Endothelial cell of umbilical vein (primary cell): Measurements from ENCODE around the gene PTDSS2. TPM values are rescaled to one million over a fixed set of nuclear protein-coding genes. Genes with fewer than 3 reads are reported as not detected.

Source experiments
- BruUV-seq: library from RNA; stranded (reverse); fragments of 400-500 nt; replicated peaks from 2 replicates; lab custom pipeline; 2021; lab: Mats Ljungman, UMichigan
- CTCF ChIA-PET: fragments of 300-600, 350-600 bp; sonication (Branson Sonifier 250); formaldehyde crosslinking; loops from one replicate; lab custom pipeline; 2021; ENCODE audit warnings: antibody characterized with exemption, inconsistent platforms; lab: Charles Lee
- POLR2A ChIA-PET: fragments of 300-600, 350-600 bp; sonication (Branson Sonifier 250); formaldehyde crosslinking; loops from one replicate; lab custom pipeline; 2021; ENCODE audit warnings: antibody characterized with exemption, inconsistent platforms; lab: Charles Lee
- DNase-seq: peaks from one replicate; pipeline ENCODE4 v3.0.0-alpha.2; 2011; ENCODE audit warnings: low read depth, low spot score
- FAIRE-seq: peaks from 2 replicates; lab custom pipeline; 2011; peaks lifted over from hg19 to GRCh38; lab: Jason Lieb, UNC
- H2AFZ ChIP-seq: 2 replicates; pipeline ENCODE4 v1.6.0; 2012; ENCODE audit warnings: low read depth, low read length, control low read depth, inconsistent platforms
- H3K27ac ChIP-seq: 2 replicates; pipeline ENCODE4 v1.5.1; 2011; ENCODE audit warnings: low read depth, mild to moderate bottlenecking, control low read depth, low read length, moderate library complexity; ENCODE audit not compliant: insufficient read depth
- H3K27me3 ChIP-seq, 2 experiments: 2 replicates each; pipeline versions ENCODE4 v1.6.0 to v1.6.1; 2011; ENCODE audit warnings: low read length in 2 of 2, mixed read lengths in 1 of 2; ENCODE audit not compliant: control insufficient read depth in 2 of 2, insufficient read depth in 2 of 2
- H3K36me3 ChIP-seq, 2 experiments: 2 replicates in 1 of 2; 3 replicates in 1 of 2; pipeline ENCODE4 v1.5.1; 2011; ENCODE audit warnings: low read length in 2 of 2, mild to moderate bottlenecking in 1 of 2, moderate library complexity in 1 of 2; ENCODE audit not compliant: control insufficient read depth in 2 of 2, insufficient read depth in 2 of 2; ENCODE audit errors: extremely low read depth in 1 of 2
- H3K4me1 ChIP-seq: 3 replicates; pipeline ENCODE4 v1.5.1; 2011; ENCODE audit warnings: mild to moderate bottlenecking, low read length; ENCODE audit not compliant: control insufficient read depth, insufficient read depth; ENCODE audit errors: extremely low read depth
- H3K4me2 ChIP-seq: 2 replicates; pipeline ENCODE4 v1.6.1; 2011; ENCODE audit warnings: low read length, control low read depth, mixed read lengths; ENCODE audit not compliant: insufficient read depth
- H3K4me3 ChIP-seq, 3 experiments: fragments of 200-600 bp in 1 of 3; sonication (generic), shearing (Covaris generic) in 1 of 3; replicated peaks in 1 of 3; 2 replicates each; pipeline ENCODE4 v1.5.1; 2011 to 2016; ENCODE audit warnings: control low read depth in 3 of 3, low read length in 3 of 3, mild to moderate bottlenecking in 2 of 3, inconsistent platforms in 1 of 3, low read depth in 1 of 3, moderate library complexity in 1 of 3; ENCODE audit not compliant: insufficient read depth in 1 of 3
- H3K79me2 ChIP-seq: 2 replicates; pipeline ENCODE4 v1.6.0; 2012; ENCODE audit warnings: low read length, inconsistent platforms; ENCODE audit not compliant: control insufficient read depth, insufficient read depth
- H3K9ac ChIP-seq: replicated peaks from 2 replicates; pipeline ENCODE3; 2011; ENCODE audit warnings: low read length, control low read depth; ENCODE audit not compliant: insufficient read depth; ENCODE audit errors: extremely low read depth
- H3K9me1 ChIP-seq: replicated peaks from 3 replicates; pipeline ENCODE4 v1.6.0; 2011; ENCODE audit warnings: mild to moderate bottlenecking, low read length; ENCODE audit not compliant: control insufficient read depth, insufficient read depth; ENCODE audit errors: extremely low read depth
- H3K9me3 ChIP-seq: replicated peaks from 2 replicates; pipeline ENCODE4 v1.5.1; 2012; ENCODE audit warnings: low read length, inconsistent platforms; ENCODE audit not compliant: control insufficient read depth, insufficient read depth
- H4K20me1 ChIP-seq: replicated peaks from 2 replicates; pipeline ENCODE3; 2011; ENCODE audit warnings: mild to moderate bottlenecking, low read length; ENCODE audit not compliant: control insufficient read depth, insufficient read depth; ENCODE audit errors: extremely low read depth
- EZH2 ChIP-seq: IDR thresholded peaks from 2 replicates; pipeline ENCODE4 v1.6.1; 2012; ENCODE audit warnings: borderline replicate concordance, low read depth, mild to moderate bottlenecking, moderate library complexity, low read length, inconsistent platforms; ENCODE audit not compliant: severe bottlenecking
- GATA2 ChIP-seq: IDR thresholded peaks from 2 replicates; pipeline ENCODE4 v1.7.0; 2011; ENCODE audit warnings: low read depth, mild to moderate bottlenecking, moderate library complexity, mixed read lengths, low read length; ENCODE audit not compliant: insufficient read length, insufficient read depth
- POLR2A ChIP-seq: IDR thresholded peaks from 2 replicates; pipeline ENCODE4 v1.6.1; 2012; ENCODE audit warnings: low read depth, mild to moderate bottlenecking, control low read depth, low read length
- POLR2AphosphoS5 ChIP-seq: IDR thresholded peaks from 2 replicates; pipeline ENCODE4 v1.6.1; 2012; ENCODE audit warnings: low read depth, mild to moderate bottlenecking, control low read depth, low read length, moderate library complexity; ENCODE audit not compliant: insufficient read depth
- dilution Hi-C: fragments of 300-500 bp; cut with MboI; formaldehyde crosslinking; loops from one replicate; pipeline ENCODE4 v1.15.0; 2019; ENCODE audit warnings: low sequenced_read_pairs; ENCODE audit not compliant: extremely low pct_ligation_motif_present
- intact Hi-C: fragments of 100-400 bp; cut with micrococcal nuclease; formaldehyde crosslinking; loops from one replicate; pipeline ENCODE4 v1.10.0; 2022
- polyA plus RNA-seq, 4 experiments: library from polyadenylated mRNA; depleted of rRNA in 3 of 4; stranded (reverse) in 3 of 4; unstranded in 1 of 4; fragments of >200 nt; gene quantifications; 2 replicates each; pipeline versions ENCODE4 v1.2.1 to v1.2.3, GENCODE V29; 2011 to 2012; ENCODE audit warnings: missing spikeins in 1 of 4
- total RNA-seq: library from RNA; stranded (reverse); gene quantifications from 2 replicates; pipeline ENCODE4 v1.2.3, GENCODE V29; 2021
- TF ChIP-seq, protein P1 (sequence below), 2 donors: IDR thresholded peaks; 1 replicate in 1 of 2; 2 replicates in 1 of 2; pipeline ENCODE4 v1.5.1; 2011; ENCODE audit warnings: low read length in 2 of 2, mild to moderate bottlenecking in 2 of 2, moderate library complexity in 2 of 2, control low read depth in 1 of 2, inconsistent platforms in 1 of 2, low read depth in 1 of 2; ENCODE audit not compliant: insufficient read depth in 1 of 2; ENCODE audit errors: extremely low read depth in 1 of 2

The PTDSS2 gene
- total and polyA plus RNA-seq, 2 donors (not counting 3 experiments of a cell fraction or from before 2014, with no cell fraction given): 41.4 to 46.8 TPM

DNA sequence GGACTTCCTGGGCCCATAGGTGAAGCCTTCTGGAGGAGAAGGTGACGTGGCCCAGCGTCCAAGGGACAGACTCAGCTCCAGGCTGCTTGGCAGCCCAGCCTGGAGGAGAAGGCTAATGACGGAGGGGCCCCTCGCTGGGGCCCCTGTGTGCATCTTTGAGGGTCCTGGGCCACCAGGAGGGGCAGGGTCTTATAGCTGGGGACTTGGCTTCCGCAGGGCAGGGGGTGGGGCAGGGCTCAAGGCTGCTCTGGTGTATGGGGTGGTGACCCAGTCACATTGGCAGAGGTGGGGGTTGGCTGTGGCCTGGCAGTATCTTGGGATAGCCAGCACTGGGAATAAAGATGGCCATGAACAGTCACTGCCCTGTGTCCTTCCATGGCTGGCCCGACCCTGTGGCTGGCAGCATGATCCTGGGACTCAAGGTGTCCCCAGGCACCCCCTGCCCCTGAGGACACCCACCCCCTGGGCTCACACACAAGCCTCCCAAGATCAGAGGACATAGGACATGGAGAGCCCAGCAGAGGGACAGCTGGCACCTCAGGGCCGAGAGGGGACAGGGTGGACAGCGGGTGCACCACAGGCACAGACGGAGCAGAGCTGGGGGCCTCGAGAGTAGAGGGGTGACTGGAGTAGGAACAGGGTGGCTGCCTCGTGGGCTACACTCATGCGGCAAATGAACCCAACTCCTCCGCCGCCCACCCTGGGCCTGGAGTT, 45.4 kb upstream of the PTDSS2 start:
- BruUV-seq: no TSS peak
- Histone ChIP-seq H3K79me2 (no peaks in the 10 kb centered on the region), H2AFZ (no peak overlapping the region), H3K9me3 (no peaks in the 10 kb centered on the region), H3K4me3 (no peak overlapping the region), H3K36me3 (no peaks in the 10 kb centered on the region), H3K4me1 (peaks cover 5% of the 10 kb centered on the region), H4K20me1 (no peaks in the 10 kb centered on the region), H3K4me2 (no peak overlapping the region), H3K9ac (no peak overlapping the region), H3K9me1 (no peaks in the 10 kb centered on the region), H3K27me3 (peaks cover 0 to 2% of the 10 kb centered on the region in 2 experiments), H3K27ac (no peak overlapping the region)
- TF ChIP-seq POLR2AphosphoS5 (no peak), GATA2 (no peak), POLR2A (no peak), EZH2 (no peak)
- TF ChIP-seq, protein P1, sequence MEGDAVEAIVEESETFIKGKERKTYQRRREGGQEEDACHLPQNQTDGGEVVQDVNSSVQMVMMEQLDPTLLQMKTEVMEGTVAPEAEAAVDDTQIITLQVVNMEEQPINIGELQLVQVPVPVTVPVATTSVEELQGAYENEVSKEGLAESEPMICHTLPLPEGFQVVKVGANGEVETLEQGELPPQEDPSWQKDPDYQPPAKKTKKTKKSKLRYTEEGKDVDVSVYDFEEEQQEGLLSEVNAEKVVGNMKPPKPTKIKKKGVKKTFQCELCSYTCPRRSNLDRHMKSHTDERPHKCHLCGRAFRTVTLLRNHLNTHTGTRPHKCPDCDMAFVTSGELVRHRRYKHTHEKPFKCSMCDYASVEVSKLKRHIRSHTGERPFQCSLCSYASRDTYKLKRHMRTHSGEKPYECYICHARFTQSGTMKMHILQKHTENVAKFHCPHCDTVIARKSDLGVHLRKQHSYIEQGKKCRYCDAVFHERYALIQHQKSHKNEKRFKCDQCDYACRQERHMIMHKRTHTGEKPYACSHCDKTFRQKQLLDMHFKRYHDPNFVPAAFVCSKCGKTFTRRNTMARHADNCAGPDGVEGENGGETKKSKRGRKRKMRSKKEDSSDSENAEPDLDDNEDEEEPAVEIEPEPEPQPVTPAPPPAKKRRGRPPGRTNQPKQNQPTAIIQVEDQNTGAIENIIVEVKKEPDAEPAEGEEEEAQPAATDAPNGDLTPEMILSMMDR (IDR thresholded peaks at IDR 0.05; ENCODE audit: extremely low read depth in 1 of 2, insufficient read depth in 1 of 2, low read depth in 1 of 2, low read length in 2 of 2): no peak
- CTCF ChIA-PET: interaction anchor here (5.5 kb wide), 1 partner anchor 44 kb away, joined by 57 read pairs; no protein-coding TSS in a partner anchor
- dilution Hi-C loops (no loop called here), intact Hi-C loops (no loop called here)
- FAIRE-seq (no peak), DNase-seq (no peak)
- POLR2A ChIA-PET: no interaction called here
